SIG-M5 (cell line): ENCODE measurements around the gene AGAP4.
"Not testable (repeated sequence)": the region's sequence is repeated elsewhere in the genome, so short reads cannot be mapped to it uniquely, and the experiment has no call there.

Experiments
- DNase-seq: peaks from one replicate; lab custom pipeline; 2025; lab: John Stamatoyannopoulos, UW

AGAP4 gene

DNA sequence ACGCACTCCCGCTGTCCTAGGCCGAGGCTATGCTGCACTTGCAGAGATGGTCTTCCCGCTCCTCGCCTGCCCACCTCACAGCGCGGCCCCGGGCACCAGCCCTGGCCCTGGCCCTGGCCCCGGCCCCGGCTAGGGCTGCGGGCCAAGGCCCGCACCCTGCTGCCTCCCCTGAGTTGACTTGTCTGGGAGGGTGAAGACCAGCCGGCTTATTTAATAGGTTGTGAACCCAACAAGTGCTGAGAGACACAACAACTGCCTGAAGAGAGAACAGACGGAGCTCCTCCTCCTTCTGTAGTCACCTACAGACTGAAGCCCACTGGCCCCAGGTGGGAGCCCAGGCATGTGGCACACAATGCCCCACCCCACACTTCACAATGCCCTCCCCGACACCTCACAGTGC, at the start of gene AGAP4:
AGAP4 (minus strand) TSS at position 101 of the 400 bp plus-strand sequence. CDS start 153 bp downstream, outside the sequence.
- not testable (repeated sequence) for DNase-seq

DNA sequence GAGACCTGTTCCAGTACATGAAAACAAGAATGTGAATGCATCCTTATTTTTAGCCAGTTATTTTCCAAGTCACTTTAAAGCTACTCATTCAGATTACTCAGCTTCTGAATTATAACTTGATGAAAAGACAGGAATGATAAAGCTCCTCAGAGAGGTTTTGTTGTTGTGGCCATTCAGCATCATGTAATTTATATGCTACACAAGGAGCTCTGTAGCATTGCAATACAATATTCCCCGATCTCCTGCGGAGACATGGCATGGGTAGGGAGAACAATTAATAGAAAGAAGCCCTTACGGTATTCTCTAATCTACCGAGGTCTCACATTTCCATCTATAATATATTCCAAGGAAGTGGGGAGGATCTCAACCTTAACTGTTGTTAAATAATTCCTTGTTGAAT, 43.4 kb upstream of the AGAP4 start:
- DNase-seq: not testable (repeated sequence)

DNA sequence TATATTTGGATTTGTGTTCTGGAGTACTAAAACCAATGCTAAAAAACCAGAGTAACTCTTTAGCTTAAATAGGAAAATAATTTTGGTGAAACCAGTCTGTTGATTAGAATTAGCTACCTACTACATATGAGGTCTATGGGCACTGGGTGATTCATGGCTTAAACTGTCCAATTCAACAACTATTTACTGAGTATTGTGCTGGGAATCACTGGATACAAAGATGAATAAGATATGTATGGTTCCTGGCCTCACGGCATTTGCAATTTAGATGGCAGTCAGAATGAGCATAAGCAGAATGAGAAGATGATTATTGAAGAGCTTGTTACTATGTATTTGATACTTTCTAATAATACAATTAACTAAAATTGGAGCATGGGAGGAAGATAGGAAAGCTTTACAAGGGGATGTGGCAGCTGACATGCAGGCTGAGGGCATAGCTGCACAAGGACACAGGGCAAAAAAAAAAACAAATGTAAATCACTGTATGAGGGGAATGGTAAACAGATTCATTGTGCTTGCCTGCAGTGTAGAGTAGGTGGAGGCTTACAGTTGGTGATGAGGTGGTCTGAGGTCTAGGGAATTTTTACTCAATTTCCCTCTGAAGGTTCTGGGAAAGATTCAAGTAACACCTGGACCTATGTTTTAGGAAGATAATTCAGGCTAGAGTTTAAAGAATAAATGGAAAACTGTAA, 42.4 kb upstream of the AGAP4 start:
- not testable (repeated sequence) for DNase-seq

DNA sequence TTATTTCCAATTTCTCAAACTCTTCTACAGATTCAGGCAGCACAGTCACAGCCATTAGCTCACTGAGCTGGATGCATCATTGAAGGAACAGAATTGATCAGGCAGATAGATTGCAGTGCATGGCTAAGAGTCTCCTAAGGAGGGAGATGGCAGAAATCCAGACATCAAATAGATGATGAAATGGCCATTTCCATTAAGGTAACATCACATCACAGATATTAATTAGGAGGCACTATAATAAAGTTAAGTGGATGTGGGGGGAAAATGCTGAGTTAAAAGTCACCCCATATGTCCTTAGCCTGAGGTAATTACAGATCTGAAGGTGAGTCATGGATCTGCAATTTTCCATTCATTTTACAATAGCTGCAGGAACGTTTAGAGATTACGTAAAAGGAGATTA, 35.6 kb upstream of the AGAP4 start:
- not testable (repeated sequence) for DNase-seq

DNA sequence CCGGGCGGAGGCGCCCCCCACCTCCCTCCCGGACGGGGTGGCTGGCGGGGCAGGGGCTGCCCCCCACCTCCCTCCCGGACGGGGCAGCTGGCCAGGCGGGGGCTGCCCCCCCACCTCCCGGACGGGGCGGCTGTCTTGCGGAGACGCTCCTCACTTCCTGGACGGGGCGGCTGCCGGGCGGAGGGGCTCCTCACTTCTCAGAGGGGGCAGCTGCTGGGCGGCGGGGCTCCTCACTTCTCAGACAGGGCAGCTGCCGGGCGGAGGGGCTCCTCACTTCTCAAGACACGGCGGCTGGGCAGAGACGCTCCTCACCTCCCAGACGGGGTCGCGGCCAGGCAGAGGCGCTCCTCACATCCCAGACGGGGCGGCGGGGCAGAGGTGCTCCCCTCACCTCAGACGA, 18.1 kb upstream of the AGAP4 start:
- DNase-seq: not testable (repeated sequence)

DNA sequence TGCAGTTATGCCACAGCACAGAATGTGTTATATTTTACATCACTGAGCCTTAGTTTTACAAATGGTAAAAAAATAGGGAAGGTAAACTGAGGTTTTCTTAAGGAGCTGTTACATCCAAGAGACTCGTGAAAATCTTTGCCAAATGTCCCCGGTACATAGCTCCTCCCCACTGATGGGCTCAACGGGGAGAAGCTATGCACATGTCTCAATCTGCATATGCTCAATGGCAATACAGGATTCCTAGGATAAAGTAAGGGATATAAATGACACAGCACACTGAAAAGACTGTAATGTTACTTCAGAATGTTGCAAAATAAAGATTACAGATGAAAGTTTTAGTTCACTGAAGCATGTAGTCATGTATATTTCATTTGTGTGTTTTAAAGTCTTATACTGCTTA, 17.0 kb upstream of the AGAP4 start:
- DNase-seq: not testable (repeated sequence)

DNA sequence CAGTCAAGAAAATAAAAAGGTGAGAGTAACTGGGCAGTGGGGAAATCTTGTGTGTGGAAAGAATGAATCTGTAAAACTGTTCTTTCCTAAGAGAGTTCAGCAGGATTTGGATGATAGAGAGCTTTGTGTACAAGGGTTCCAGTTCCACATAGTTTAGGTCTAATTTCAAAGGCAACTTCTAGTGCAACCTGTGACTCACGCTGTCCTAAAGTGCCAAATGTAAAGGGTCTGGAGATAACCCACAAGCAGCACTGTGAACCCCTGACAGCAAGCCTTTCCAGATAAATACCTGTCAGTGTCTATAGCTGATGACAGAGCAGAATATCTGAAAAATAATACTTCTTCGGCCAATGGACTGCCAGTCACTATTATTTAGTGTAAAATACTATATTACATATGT, 16.3 kb upstream of the AGAP4 start:
- DNase-seq: not testable (repeated sequence)

DNA sequence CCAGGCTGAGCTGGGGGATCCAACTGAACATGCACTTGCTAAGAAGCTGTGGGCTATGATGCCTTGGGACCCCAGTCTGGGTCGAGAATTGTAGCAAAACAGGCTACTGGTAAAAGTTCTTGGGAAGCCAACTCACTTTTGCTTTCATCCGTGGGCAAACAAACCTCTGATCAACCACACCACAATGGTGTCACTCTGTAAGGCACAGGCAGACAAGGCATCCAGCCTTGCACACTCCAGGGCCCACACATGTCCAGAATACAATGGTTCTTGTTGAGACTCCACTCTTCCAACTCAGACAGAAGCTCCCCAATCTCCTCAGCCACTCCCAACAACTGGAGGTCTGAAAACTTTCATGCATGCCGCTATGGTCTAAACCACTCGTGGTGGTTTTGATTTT, 10.6 kb upstream of the AGAP4 start:
- DNase-seq: not testable (repeated sequence)

DNA sequence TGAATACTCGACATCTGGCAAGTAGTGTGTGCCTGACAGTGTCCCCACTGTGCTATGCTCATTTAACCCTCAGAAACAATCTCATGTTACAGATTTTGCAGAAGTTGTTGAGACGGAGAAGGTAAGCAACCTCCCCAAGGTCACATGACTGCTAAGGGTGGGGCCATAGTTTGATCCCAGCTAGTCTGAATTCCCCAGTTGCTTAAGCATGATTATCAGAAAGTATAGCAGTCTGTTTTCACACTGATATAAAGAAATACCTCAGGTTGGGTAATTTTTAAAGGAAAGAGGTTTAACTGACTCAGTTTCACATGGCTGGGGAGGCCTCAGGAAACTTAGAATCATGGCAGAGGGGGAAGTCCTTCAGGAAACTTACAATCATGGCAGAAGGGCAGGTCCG, 1.2 kb upstream of the AGAP4 start:
- DNase-seq: not testable (repeated sequence)

DNA sequence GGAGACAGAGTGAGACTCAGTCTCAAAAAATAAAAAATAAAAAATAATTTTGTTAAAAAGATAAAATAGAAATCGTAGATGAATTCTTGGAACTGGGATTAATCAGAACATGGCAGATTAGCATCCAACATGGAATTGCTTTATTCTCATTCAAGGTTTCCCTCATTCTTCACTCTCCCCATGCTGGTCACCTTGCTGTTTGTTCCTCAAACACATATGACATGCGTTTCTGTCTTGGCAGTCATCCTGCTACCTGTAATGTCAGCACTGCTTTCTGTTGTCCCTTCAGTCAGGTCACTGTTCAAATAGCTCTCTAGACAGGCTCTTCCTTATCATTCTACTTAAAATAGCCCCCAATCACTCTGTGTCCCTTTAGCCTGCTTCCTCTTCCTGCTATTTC, 24.4 kb downstream of the AGAP4 start:
- DNase-seq: not testable (repeated sequence)

DNA sequence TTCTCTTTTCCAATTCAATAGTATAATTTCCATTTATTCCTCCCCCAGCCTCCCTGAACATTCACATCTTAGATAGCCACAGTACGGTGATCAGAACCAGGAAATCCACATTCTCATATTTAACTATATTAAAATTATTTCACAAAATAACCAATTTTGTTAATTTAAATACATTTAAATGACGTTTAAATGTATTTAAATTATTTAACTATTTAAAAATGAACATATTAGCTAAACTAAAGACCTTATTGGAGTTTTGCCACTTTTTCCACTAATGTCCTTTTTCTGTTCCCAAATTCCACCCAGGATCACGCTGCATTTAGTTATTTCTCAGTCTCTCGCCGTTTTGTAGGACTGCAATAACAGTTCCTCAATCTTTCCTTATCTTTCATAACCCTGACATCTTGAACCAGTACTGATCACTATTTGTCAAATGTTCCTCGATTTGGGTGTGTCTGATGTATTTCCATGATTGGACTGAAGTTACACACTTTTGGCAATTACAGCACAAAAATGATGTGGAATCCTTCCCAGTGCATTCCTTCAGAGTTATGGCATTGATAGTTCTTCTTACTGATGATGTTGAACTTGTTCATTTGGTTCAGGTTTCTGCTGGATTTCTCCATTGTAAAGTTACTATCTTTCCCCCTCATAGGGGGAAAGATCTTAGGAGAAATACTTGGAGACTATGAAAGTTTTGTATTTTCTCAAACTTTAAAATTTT, 27.0 kb downstream of the AGAP4 start:
- DNase-seq: not testable (repeated sequence)

DNA sequence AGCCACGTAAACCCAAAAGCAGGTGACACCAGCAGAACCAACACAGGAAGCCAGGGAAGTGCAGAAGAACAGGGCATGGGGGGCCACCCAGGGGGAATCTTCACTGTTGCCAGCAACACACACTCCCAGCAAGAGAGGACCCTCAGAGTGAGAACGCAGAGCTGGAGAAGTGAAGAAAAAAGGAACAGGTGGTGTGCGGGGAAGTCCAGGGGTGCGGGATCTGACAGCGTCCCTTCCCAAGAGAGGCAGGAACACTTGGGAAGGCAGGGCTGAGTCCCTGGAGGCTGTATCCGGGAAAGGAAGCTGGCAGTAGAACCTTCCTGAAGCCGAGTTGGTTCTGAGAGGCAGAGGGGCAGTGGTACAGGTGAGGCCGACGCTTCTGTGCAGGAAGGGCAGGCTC, 27.7 kb downstream of the AGAP4 start:
- DNase-seq: no peak

DNA sequence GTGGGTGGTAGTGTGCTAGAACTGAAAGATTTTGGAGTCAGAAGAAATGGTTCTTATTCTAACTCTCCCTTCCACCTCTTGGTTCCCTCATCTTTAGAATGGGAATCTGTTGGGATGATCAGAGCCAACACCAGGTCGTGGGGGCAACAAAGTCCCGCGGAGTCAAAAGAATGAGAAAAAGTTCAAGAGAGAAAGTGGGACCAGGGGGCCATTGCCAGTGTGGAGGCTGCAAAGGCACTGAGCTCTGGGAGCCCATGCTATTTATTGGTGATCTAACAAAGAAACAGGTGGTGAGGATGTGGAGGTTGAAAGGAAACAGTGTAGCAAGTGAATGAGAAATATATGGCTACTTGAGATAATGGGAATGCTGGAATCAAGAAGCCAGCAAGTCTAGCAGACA, 29.4 kb downstream of the AGAP4 start:
- DNase-seq: no peak

DNA sequence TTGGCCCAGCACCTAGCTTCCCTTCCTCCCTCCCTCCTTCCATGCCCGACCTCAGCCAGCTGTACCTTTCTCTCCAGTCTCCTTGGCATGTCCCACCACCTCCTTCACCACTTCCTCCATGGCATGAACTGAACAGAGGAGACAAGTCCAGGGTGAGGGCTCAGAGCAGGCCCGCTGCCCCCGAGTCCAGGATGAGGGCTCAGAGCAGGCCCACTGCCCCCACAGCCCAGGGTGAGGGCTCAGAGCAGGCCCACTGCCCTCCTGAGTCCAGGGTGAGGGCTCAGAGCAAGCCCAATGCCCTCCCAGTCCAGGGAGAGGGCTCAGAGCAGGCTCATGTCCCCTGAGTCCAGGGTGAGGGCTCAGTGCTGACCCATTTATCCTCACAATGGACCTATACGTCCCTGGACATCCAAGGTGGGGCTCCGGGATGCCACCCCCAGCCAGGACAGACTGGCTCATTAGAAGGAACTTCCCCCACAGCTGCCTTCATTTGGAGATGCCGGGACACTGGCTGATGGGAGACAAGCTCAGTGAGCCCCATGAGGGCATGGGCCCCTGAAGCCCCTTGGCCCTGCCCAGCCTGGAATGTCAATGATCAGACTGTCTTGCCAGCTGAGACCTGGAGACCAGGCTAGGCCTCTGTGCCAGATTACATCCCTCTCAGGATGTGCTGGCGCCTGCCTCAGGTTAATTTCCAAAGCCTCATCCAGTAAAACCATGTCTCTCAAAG, 30.0 kb downstream of the AGAP4 start:
- no peak for DNase-seq

DNA sequence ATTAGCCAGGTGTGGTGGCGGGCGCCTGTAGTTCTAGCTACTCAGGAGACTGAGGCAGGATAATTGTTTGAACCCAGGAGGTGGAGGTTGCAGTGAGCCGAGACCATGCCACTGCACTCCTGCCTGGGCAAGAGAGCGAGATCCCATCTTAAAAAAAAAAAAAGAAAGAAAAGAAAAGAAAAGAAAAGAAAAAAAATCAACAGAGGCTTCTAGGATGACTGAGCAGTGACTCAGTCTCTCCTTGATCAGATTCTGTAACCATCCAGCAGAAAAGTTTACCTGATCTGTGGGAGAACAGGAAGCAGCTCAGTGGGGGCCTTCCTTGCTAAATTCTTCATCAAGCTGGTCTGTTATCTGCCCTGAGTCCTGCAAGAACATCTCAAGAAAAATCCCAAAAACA, 33.2 kb downstream of the AGAP4 start:
- not testable (repeated sequence) for DNase-seq

DNA sequence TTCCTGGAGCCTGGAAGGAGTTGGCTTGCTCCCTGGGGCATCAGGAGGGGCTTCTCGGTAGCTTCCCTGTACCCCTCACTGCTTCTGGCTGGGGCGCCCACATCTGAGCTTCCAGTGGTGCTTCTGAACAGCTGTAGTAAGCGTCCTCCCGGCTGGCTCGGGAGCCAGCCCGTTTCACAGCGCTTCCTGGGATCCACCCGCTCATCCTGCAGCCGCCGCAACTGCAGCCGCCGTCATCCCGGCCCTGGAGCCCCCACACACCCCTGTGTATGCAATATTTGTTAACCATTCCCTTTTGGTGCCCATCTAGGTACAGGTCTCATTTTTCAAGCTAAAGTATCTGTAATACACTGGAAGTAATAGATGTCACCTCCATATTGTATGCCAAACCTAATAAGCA, 34.3 kb downstream of the AGAP4 start:
- not testable (repeated sequence) for DNase-seq

DNA sequence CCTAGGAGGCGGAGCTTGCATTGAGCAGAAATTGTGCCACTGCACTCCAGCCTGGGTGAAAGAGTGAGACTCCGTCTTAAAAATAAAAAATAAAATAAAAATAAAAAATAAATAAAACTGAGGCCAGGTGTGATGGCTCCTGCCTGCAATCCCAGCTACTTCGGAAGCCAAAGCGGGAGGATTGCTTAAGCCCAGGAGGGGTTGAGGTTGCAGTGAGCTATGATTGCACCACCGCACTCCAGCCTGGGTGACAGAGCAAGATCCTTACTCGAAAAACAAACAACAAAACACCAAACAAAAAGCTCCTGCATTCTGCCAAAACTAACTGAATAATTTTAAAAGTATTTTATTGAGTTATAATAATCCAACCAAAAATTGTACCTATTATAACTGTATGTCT, 36.2 kb downstream of the AGAP4 start:
- no peak for DNase-seq

DNA sequence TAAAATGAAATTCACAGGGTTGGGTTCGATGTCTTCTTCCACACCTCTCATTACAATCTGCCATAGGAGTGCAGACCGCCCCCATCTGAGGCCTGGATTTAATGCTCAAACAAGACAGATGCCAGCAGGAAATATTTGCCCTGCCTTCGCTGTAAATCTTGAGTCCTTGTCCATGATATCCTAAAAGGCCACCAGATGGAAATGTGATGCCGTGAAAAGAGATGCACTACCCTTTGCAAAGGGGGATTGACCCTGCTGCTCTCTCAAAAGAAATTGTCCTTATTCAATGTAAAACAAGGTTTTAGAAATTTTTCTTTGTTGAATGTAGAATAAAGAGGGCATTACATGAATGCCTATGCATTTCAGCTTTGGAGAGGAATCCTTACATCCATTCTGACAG, 37.5 kb downstream of the AGAP4 start:
- no peak for DNase-seq

DNA sequence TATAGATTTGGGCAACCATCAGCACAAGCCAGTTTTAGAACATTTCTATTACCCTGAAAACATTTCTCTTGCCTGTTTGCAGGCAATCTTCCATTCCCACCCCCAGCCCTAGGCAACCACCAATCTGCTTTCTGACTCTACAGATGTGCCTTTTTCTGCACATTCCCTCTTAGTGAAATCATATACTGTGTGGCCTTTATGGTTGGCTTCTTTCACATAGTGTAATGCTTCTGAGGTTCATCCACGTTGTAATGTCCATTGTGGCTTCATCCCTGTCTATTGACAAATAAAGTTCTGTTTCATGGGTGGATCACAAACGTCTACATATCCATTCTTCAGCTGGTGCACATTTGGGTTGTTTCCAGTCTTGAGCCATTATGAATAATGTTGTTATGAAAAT, 42.3 kb downstream of the AGAP4 start:
- not testable (repeated sequence) for DNase-seq

DNA sequence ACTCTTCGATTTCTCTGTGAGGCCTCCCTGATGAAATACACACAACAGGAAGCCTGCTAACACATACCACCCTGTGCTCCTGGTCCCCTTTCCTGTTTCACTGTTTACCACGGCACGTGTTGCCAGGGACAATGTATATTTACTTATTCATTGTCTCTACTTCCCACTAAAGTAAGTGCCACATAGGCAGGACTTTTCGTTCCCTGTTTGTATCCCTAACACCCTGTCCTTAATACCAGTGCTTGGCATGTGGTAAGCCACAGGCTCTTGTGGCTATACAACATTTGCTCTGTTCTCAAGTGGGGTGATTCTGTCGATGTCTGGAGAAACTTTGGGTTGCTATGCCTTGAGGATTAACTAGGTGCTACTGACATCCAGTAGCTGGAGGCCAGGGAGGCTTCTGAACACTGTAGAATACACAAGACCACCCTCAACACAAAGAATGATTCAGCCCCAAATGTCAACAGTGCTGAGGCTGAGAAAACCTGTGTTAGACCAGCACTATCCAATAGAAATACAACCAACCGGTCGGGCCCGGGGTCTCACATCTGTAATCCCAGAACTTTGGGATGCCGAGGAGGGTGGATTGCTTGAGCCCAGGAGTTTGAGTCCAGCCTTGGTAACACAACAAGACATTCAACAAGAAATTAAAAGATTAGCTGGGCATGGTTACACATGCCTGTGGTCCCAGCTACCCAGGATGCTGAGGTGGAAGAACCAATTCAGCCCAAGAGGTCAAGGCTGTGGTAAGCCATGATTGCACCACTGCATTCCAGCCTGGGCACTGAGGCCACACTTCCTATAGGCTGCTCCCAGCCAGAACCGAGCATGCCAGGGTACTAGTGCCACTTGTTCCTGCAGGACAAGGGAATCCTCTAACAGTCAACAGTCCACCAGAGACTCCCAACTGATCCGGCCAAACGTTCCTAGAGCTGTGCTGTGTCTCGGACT, 44.0 kb downstream of the AGAP4 start:
- DNase-seq: not testable (repeated sequence)

DNA sequence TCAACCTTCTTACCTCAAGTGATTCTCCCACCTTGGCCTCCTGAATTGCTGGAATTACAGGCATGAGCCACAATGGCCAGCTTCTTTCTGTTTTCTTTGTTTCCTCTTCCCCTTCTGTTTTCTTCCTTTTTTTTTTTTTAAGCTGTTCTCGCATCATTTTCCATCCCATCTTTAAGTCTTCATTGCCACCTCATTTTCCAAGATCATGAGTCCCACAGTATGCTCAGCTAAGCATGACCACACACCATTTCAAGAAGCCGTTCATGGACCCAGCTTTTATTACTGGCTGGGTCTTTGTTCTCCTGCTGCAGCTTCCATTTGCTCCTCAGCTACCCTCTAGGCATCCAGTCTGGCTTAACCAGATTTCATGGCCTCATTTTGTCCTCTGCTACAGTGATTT, 52.5 kb downstream of the AGAP4 start:
- DNase-seq: not testable (repeated sequence)
